ENCODE results near the gene HS1BP3.

The HS1BP3 gene

DNA sequence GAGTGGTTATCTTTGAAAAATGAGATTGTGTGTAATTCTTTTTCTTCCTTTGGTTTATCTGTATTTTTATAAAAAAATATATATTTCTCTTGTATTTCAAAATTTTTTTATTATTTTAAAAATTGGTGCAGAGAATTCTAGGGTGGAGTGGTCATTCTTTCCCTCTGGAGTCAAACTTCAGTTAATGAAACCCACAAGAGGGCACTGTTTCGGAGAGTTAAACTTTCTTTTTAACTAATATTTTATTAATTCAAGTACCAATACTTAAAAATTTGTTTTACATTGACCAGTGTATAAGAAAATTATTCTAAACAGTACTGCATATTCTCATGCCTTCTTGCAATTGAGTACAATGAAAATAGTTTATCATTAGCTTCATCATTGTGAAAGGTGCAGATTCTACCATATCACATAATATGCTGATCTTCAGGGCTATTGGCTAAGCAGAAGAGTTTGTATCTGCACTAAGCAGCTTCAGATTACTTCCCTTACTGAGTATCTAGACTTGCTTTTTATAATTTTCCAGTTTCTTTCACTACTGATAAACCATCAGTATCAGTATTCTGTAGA, 50.1 kb downstream of the HS1BP3 start:
- DNase-seq (ENCODE audit: low read depth, low spot score): no peak

DNA sequence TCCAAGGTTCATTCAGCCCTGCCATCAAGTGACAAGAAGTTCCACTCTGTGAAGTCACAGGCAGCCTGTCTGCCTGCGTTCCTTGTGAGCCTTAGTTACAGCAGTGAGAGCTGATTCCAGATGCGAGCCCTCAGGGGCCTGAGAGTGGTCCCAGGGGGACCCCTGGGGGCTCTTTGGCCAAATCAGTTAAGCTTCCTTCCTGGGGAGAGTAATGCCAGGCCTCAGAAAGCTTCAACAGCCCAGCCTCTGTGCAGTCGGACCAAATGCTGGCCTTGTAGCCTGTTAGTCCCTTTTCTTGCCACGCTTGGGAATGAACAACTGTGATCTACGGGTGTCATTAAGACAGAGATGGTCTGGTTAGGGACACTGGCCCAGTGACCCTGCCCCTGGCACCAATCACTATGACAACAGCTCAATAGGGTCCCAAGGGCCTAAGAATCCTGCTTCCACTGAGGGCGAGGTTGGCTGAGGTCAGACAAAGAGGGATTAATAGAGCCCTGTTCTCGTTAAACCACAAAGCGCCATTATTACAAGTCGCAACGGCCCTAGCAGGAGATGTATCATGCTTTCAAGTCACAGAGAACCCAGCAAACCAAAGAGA, 50.9 kb downstream of the HS1BP3 start:
- peak; percentile 56 for DNase-seq (ENCODE audit: low read depth, low spot score)

DNA sequence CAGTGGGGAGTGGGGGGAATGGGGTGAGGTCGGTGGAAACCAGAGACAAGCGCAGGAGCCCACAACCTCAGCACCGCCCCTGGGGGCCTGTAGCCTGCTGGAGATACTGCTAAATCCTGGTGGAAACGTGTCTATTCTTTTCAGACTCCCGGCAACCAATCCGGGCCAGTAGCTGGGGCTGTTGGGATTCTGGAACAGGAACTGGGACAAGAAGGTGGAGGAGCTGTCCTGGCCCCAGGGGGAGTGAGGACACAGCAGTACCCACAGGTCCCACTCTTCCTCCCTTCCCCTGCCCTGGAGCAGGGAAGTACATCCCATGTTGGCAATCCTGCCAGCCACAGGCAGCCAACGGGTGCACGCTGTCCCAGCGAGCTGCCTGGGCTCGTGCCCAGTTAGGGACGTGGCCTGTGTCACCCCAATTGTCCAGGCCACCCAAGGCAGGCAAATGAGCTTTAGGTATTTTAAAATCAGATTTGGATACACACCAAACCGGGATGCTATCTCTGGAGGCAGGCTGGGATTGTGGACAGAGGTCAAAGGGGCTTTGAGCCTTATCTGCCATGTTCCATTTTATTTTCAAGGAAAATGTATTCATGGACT, 51.8 kb downstream of the HS1BP3 start:
- DNase-seq (ENCODE audit: low read depth, low spot score): no peak

DNA sequence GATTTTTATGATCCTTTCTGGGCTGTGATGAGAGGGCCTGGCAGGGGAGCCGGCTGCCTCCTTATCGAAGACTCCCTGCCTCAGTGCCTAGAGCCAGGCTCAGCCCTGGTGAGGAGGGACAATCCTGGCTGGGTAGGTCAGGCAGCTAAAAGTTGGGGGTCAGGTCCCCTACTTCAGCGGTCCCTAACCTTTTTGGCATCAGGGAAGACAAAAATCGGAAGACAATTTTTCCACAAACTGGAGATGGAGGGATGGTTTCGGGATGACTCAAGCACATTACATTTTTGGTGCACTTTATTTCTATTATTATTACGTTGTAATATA, 53.1 kb downstream of the HS1BP3 start:
- DNase-seq (ENCODE audit: low read depth, low spot score): no peak

DNA sequence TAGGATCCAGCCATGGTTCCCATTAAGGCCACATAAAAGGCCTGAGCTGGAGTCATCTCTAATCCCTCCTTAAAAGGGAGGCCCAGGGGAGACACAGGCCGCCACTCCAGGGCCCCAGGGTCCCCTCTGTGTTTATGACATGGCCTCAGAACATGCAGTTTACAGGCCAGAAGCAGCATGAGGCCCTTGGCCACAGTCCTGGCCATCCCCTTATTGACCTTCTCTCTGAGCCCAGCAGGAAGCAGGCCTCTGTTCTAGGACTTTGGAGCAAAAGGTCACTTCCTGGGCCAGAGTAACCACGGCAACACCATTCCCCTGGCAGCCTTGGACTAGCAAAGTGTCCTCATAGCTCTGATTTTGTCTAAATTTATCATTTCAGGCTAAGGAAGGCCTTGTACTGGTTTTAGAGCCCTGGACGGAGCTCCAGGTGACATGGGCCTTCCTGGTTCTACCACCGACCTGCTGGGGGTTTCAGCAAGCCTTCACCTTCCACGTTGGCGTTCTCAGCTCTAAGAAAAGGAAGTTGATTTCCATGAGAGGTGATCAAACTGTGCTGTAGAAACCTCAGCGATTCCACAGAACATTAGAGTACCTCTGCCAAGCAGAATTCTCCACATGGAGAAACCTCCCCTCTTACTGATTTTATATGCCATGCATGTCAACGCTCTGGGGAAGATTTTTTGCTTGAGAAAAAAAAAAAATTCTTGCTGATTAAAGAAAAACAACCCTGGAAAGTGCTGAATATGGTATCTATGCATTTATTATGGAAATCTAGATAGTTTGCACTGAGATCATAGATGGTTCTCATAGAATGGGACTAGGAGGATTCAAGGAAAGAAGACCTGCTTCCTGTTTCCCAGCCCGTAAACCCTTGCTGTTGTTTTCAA, 53.7 kb downstream of the HS1BP3 start:
- no peak for DNase-seq (ENCODE audit: low read depth, low spot score)

- no peak for DNase-seq (ENCODE audit: low read depth, low spot score)
Measured at GRCh38 chr2:20596193-20596972, 54.5 kb downstream of the HS1BP3 start.

GRCh38 chr2:20595439-20596192, 55.3 kb downstream of the HS1BP3 start:
- peak; percentile 58 for DNase-seq (ENCODE audit: low read depth, low spot score)

DNA sequence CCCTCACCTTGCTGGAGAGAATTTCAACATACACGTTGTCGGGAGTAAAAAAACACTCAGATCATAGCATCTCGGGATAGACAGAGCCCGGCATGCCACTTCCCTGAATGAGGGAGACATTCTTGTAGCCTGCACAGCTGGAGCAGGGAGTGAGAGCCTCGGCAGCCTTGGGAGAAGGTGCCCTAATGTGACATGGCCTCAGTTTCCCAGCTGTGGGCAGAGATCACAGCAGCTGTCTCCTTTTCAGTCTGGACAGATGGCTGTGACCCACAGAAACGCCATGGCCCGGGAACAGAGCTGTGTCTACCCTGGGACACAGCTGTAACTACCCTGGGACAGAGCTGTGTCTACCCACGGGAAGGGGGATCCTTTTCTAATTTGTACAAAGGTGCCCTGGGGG, 55.9 kb downstream of the HS1BP3 start:
- no peak for DNase-seq (ENCODE audit: low read depth, low spot score)

GRCh38 chr2:20594048-20594750, 56.7 kb downstream of the HS1BP3 start:
- DNase-seq (ENCODE audit: low read depth, low spot score): no peak

GRCh38 chr2:20593072-20594034, 57.5 kb downstream of the HS1BP3 start:
- DNase-seq (ENCODE audit: low read depth, low spot score): no peak

GRCh38 chr2:20592106-20593071, 58.5 kb downstream of the HS1BP3 start:
- DNase-seq (ENCODE audit: low read depth, low spot score): no peak

DNA sequence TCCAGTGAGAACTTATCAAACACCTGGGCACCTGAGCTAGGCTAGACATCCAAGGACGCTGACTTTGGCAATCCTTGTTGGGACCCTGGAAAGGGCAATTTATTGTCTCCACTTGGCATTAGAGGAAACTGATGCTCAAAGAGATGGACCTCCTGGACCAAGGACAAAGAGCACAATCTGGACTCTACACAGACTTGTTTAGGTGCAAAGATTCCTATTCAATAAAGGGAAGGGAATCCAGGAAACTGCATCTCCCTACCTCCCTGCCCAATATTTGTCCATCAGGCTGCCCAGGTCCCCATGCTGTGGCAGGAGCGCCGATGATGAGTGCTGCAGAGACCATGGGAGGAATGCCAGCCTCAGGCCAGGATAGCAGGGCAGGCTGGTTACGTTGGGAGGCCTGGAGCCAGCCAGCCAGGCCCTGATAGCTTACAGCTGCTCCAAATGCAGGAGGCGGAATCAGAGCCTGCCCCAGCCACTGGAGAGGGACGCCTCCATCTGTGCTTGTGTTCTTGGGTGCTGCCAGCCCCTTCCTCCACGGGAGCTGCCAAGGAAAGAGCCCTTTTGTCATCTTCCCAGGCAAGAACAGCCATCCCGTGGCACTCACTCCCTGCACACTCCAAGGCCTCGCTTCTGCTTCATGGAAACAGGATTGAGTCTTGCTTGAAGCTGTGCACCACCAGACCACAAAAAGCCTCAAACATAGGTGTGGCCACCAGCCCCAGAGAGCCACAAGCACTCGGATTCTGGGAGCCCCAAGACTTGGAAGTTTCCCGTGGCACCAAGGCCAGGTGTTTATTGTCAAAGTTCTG, 60.0 kb downstream of the HS1BP3 start:
- DNase-seq (ENCODE audit: low read depth, low spot score): no peak

- no peak for DNase-seq (ENCODE audit: low read depth, low spot score)
Measured at GRCh38 chr2:20589975-20590703, 60.8 kb downstream of the HS1BP3 start.

- DNase-seq (ENCODE audit: low read depth, low spot score): no peak
Measured at GRCh38 chr2:20588918-20589871, 61.7 kb downstream of the HS1BP3 start.
